Right atrium auricular region (tissue), 2 donors: ENCODE results near the gene DCHS1. TPM values are rescaled to one million over a fixed set of nuclear protein-coding genes. Genes with fewer than 3 reads are reported as not detected.

Experiments used
- DNase-seq: peaks from one replicate; pipeline ENCODE4 v3.0.0-alpha.2; 2019; ENCODE audit warnings: low spot score
- H3K27ac ChIP-seq, 2 donors: fragments of 200-600 bp; sonication (generic); 1 replicate in 1 of 2; 2 replicates in 1 of 2; pipeline ENCODE4 v1.5.1; 2016 to 2019
- H3K27me3 ChIP-seq, 2 donors: fragments of 200-600 bp; sonication (generic); one replicate each; pipeline versions ENCODE4 v1.5.1 to v1.6.0; 2017 to 2019
- H3K36me3 ChIP-seq: fragments of 200-600 bp; sonication (generic); one replicate; pipeline ENCODE4 v1.5.1; 2016
- H3K4me1 ChIP-seq, 2 donors: fragments of 200-600 bp; sonication (generic); one replicate each; pipeline versions ENCODE4 v1.5.1 to v1.6.0; 2017 to 2019
- H3K4me3 ChIP-seq, 2 donors: fragments of 200-600 bp; sonication (generic); 1 replicate in 1 of 2; 2 replicates in 1 of 2; pipeline ENCODE4 v1.5.1; 2017 to 2019; ENCODE audit warnings: mild to moderate bottlenecking in 1 of 2, moderate library complexity in 1 of 2
- H3K9me3 ChIP-seq, 2 donors: fragments of 200-600 bp; sonication (generic); one replicate each; pipeline ENCODE4 v1.5.1; 2019
- CTCF ChIP-seq, 2 donors: fragments of 200-600 bp; sonication (generic); IDR thresholded peaks; one replicate each; pipeline ENCODE4 v1.5.1; 2019; ENCODE audit warnings: antibody characterized with exemption in 2 of 2
- total RNA-seq, 2 donors: library from RNA; depleted of rRNA; stranded (reverse); fragments of >200 nt; gene quantifications; one replicate each; pipeline ENCODE4 v1.1.0, GENCODE V29; 2016

Gene DCHS1
- total RNA-seq, 2 donors from 2014 or later, result 9.3 to 23.0 TPM

GRCh38 chr11:6579681-6580080 lies 75.9 kb downstream of the DCHS1 start:
- DNase-seq, result no peak
- H3K27ac ChIP-seq, result no peak overlapping the region
- H3K4me1 ChIP-seq, result peaks cover 0 to 14% of the 10 kb centered on the region in 2 donors
- no peak overlapping the region for H3K4me3 ChIP-seq
- peaks cover 5 to 26% of the 10 kb centered on the region in 2 donors for H3K9me3 ChIP-seq
- H3K27me3 ChIP-seq, result no peaks in the 10 kb centered on the region
- no peak for TF ChIP-seq CTCF (IDR thresholded peaks at IDR 0.05)
- no peaks in the 10 kb centered on the region for H3K36me3 ChIP-seq

- no peak for TF ChIP-seq CTCF (IDR thresholded peaks at IDR 0.05)
- DNase-seq, result no peak
- H3K4me1 ChIP-seq, result peaks cover 0 to 14% of the 10 kb centered on the region in 2 donors
Measured at GRCh38 chr11:6578134-6578533, 77.5 kb downstream of the DCHS1 start.

GRCh38 chr11:6576471-6577373 lies 78.9 kb downstream of the DCHS1 start:
- no peaks in the 10 kb centered on the region for H3K27me3 ChIP-seq
- H3K27ac ChIP-seq, result peak overlapping the region; percentile 46 to 56
- H3K4me3 ChIP-seq, result no peak overlapping the region
- no peaks in the 10 kb centered on the region for H3K9me3 ChIP-seq
- TF ChIP-seq CTCF (IDR thresholded peaks at IDR 0.05), result no peak
- no peaks in the 10 kb centered on the region for H3K36me3 ChIP-seq
- DNase-seq, result no peak
- peaks cover 0 to 14% of the 10 kb centered on the region in 2 donors for H3K4me1 ChIP-seq

More at GRCh38 chr11:6578134-6578533, 77.5 kb downstream of the DCHS1 start:
- Histone ChIP-seq H3K27ac (no peak overlapping the region), H3K9me3 (peaks cover 0 to 10% of the 10 kb centered on the region in 2 donors), H3K27me3 (no peaks in the 10 kb centered on the region), H3K36me3 (no peaks in the 10 kb centered on the region), H3K4me3 (no peak overlapping the region)

- Histone ChIP-seq H3K27me3 (no peaks in the 10 kb centered on the region), H3K4me3 (no peak overlapping the region), H3K9me3 (no peaks in the 10 kb centered on the region), H3K4me1 (peaks cover 0 to 17% of the 10 kb centered on the region in 2 donors), H3K27ac (no peak overlapping the region), H3K36me3 (no peaks in the 10 kb centered on the region)
- no peak for TF ChIP-seq CTCF (IDR thresholded peaks at IDR 0.05)
- DNase-seq, result no peak
Measured at GRCh38 chr11:6574816-6575715, 80.5 kb downstream of the DCHS1 start.

- H3K4me1 ChIP-seq, result peaks cover 0 to 19% of the 10 kb centered on the region in 2 donors
- H3K9me3 ChIP-seq, result no peaks in the 10 kb centered on the region
- H3K4me3 ChIP-seq, result no peak overlapping the region
- no peaks in the 10 kb centered on the region for H3K36me3 ChIP-seq
- TF ChIP-seq CTCF (IDR thresholded peaks at IDR 0.05), result no peak
- H3K27ac ChIP-seq, result no peak overlapping the region
- DNase-seq, result no peak
- no peaks in the 10 kb centered on the region for H3K27me3 ChIP-seq
Measured at GRCh38 chr11:6572215-6572614, 83.4 kb downstream of the DCHS1 start.
